Mesendoderm (in vitro differentiated cells): Measurements from ENCODE around the gene KCNJ12.

Experiments used
- DNase-seq: peaks from one replicate; pipeline ENCODE4 v3.0.0; 2013
- H2AK5ac ChIP-seq: 2 replicates; pipeline ENCODE4 v1.6.1; 2013; ENCODE audit warnings: low read length, inconsistent platforms
- H2BK120ac ChIP-seq: 2 replicates; pipeline ENCODE4 v1.6.1; 2013; ENCODE audit warnings: low read depth, mild to moderate bottlenecking, low read length, moderate library complexity, mixed read lengths
- H2BK15ac ChIP-seq: replicated peaks from 2 replicates; pipeline ENCODE4 v1.6.1; 2013; ENCODE audit warnings: low read depth, mild to moderate bottlenecking, moderate library complexity
- H2BK5ac ChIP-seq: 2 replicates; pipeline ENCODE4 v1.6.1; 2013; ENCODE audit warnings: low read length, inconsistent platforms
- H3K18ac ChIP-seq: 2 replicates; pipeline ENCODE4 v1.6.1; 2013; ENCODE audit warnings: mild to moderate bottlenecking, low read length, mixed read lengths
- H3K23ac ChIP-seq: one replicate; pipeline ENCODE4 v1.6.1; 2013; ENCODE audit warnings: low read length
- H3K27ac ChIP-seq: 2 replicates; pipeline ENCODE4 v1.5.1; 2013; ENCODE audit warnings: low read depth, mild to moderate bottlenecking, inconsistent platforms, low read length, moderate library complexity
- H3K27me3 ChIP-seq: 2 replicates; pipeline ENCODE4 v1.6.1; 2013; ENCODE audit warnings: low read length, control low read depth, mild to moderate bottlenecking, inconsistent platforms; ENCODE audit not compliant: insufficient read depth, poor library complexity
- H3K36me3 ChIP-seq: 2 replicates; pipeline ENCODE4 v1.6.1; 2013; ENCODE audit warnings: low read length, inconsistent platforms; ENCODE audit not compliant: control insufficient read depth, insufficient read depth
- H3K4ac ChIP-seq: one replicate; pipeline ENCODE4 v1.6.1; 2013; ENCODE audit warnings: low read depth, mild to moderate bottlenecking, low read length, moderate library complexity
- H3K4me1 ChIP-seq: 2 replicates; pipeline ENCODE4 v1.6.1; 2013; ENCODE audit warnings: low read depth, low read length, inconsistent platforms; ENCODE audit not compliant: control insufficient read depth
- H3K4me2 ChIP-seq: 2 replicates; pipeline ENCODE4 v1.6.1; 2013; ENCODE audit warnings: low read length
- H3K4me3 ChIP-seq: 2 replicates; pipeline ENCODE4 v1.5.1; 2013; ENCODE audit warnings: mild to moderate bottlenecking, low read length
- H3K56ac ChIP-seq: one replicate; pipeline ENCODE4 v1.6.1; 2013; ENCODE audit warnings: low read length
- H3K79me1 ChIP-seq: 2 replicates; pipeline ENCODE4 v1.6.1; 2013; ENCODE audit warnings: low read length, inconsistent platforms
- H3K79me2 ChIP-seq: 2 replicates; pipeline ENCODE4 v1.6.1; 2013; ENCODE audit warnings: mild to moderate bottlenecking, low read length; ENCODE audit not compliant: control insufficient read depth, insufficient read depth
- H3K9ac ChIP-seq: 2 replicates; pipeline ENCODE4 v1.6.1; 2013; ENCODE audit warnings: low read length, inconsistent platforms
- H4K5ac ChIP-seq: one replicate; pipeline ENCODE4 v1.6.1; 2013; ENCODE audit warnings: low read length
- H4K8ac ChIP-seq: one replicate; pipeline ENCODE4 v1.6.1; 2013; ENCODE audit warnings: low read depth, mild to moderate bottlenecking, control low read depth, low read length, moderate library complexity
- WGBS: extraction: QIAGEN DNeasy Blood & Tissue Kit; methylation state at CpG from one replicate; pipeline ENCODE4 v1.1.7; 2013; ENCODE audit warnings: low lambda C conversion rate, missing lambda C conversion rate; ENCODE audit not compliant: insufficient coverage; ENCODE audit errors: extremely low coverage; 5-methylcytosine and 5-hydroxymethylcytosine counted together

KCNJ12 gene

GRCh38 chr17:21351366-21352065 lies 24.6 kb upstream of the KCNJ12 start:
- no CpG with 5 or more reads among the region's 3 CpGs for WGBS

DNA sequence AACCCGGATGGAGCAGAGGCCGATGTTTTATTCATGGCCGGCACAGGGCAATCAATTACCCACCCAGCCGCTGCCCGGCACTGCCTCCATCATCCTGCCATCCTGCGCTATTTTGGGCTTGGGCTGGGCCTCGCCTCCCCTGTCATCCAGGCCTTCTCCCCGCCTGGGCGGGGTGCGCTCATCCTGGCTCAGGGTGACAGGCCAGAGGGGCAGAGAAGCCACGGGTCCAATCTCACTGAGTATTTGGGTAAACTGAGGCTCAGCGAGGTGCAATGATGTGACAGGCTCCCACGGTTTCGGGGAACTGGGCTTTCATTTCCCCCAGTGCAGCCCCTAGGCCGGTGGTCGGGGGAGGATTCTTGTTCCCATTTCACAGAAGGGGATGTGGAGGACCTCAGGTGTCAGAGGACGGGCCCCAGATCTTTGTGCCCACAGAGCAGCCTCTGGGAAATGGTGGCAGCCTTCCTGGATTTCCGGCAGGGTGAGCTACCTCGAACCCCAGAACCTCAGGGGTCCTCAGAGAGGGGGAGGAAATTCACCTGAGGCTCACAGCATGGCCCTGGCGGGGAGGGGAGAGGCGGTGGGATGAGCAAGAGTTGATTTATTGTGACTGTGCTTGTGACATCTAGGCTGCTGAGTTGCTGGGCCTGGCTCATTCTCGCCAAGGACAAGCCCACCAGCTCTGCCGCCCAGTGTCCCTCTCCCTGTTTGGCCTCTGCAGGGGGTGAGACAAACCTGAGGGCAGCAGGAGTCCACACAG lies 23.8 kb upstream of the KCNJ12 start:
- no peak overlapping the region for H4K5ac ChIP-seq
- no peak overlapping the region for H3K4me3 ChIP-seq
- no peaks in the 10 kb centered on the region for H3K79me1 ChIP-seq
- H2BK15ac ChIP-seq = no peak overlapping the region
- no peak overlapping the region for H2BK120ac ChIP-seq
- H3K27me3 ChIP-seq = no peaks in the 10 kb centered on the region
- no peak overlapping the region for H3K4me2 ChIP-seq
- no peaks in the 10 kb centered on the region for H3K79me2 ChIP-seq
- H3K56ac ChIP-seq = no peak overlapping the region
- no peaks in the 10 kb centered on the region for H3K4me1 ChIP-seq
- H3K27ac ChIP-seq = no peak overlapping the region
- no peak overlapping the region for H3K9ac ChIP-seq
- H2AK5ac ChIP-seq = no peak overlapping the region
- H2BK5ac ChIP-seq = no peak overlapping the region
- no peak overlapping the region for H3K18ac ChIP-seq
- no peak overlapping the region for H3K23ac ChIP-seq
- no CpG with 5 or more reads among the region's 23 CpGs for WGBS
- no peak for DNase-seq
- H4K8ac ChIP-seq = no peak overlapping the region
- H3K4ac ChIP-seq = no peak overlapping the region
- H3K36me3 ChIP-seq = no peaks in the 10 kb centered on the region

More at GRCh38 chr17:21351366-21352065, 24.6 kb upstream of the KCNJ12 start:
- Histone ChIP-seq H3K36me3 (no peaks in the 10 kb centered on the region), H3K79me1 (no peaks in the 10 kb centered on the region), H4K5ac (no peak overlapping the region), H3K4me1 (no peaks in the 10 kb centered on the region), H2BK15ac (no peak overlapping the region), H3K23ac (no peak overlapping the region), H2BK5ac (no peak overlapping the region), H2AK5ac (no peak overlapping the region), H3K4ac (no peak overlapping the region), H3K27me3 (no peaks in the 10 kb centered on the region), H3K4me3 (no peak overlapping the region), H3K9ac (no peak overlapping the region), H3K4me2 (no peak overlapping the region), H2BK120ac (no peak overlapping the region), H4K8ac (no peak overlapping the region), H3K18ac (no peak overlapping the region), H3K27ac (no peak overlapping the region), H3K56ac (no peak overlapping the region), H3K79me2 (no peaks in the 10 kb centered on the region)
- no peak for DNase-seq

DNA sequence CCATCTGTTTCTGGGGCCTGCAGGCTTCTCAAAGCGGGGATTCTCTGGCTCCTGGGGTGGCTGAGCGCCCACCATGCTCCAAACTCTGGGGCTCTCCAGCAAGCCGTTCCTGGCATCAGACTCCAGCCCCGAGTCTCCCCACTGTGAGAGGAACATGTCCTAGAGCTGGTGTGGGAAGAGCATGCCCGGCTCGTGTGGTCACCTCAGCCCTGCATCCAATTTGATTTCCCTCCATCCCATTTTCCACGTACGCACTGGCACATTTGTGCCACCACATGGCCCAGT lies 23.2 kb upstream of the KCNJ12 start:
- H3K56ac ChIP-seq = no peak overlapping the region
- no peak overlapping the region for H2BK120ac ChIP-seq
- H2BK15ac ChIP-seq = no peak overlapping the region
- no peak overlapping the region for H3K18ac ChIP-seq
- H4K5ac ChIP-seq = no peak overlapping the region
- H2AK5ac ChIP-seq = no peak overlapping the region
- no peaks in the 10 kb centered on the region for H3K4me1 ChIP-seq
- no peaks in the 10 kb centered on the region for H3K27me3 ChIP-seq
- no peak overlapping the region for H3K9ac ChIP-seq
- no peaks in the 10 kb centered on the region for H3K36me3 ChIP-seq
- H4K8ac ChIP-seq = no peak overlapping the region
- no peak overlapping the region for H3K4ac ChIP-seq
- H3K4me3 ChIP-seq = no peak overlapping the region
- no peak overlapping the region for H3K4me2 ChIP-seq
- H3K79me2 ChIP-seq = no peaks in the 10 kb centered on the region
- H3K79me1 ChIP-seq = no peaks in the 10 kb centered on the region
- DNase-seq = no peak
- H2BK5ac ChIP-seq = no peak overlapping the region
- no peak overlapping the region for H3K27ac ChIP-seq
- no peak overlapping the region for H3K23ac ChIP-seq
- WGBS = no CpG with 5 or more reads among the region's 8 CpGs

GRCh38 chr17:21353326-21354010 lies 22.7 kb upstream of the KCNJ12 start:
- H3K4ac ChIP-seq = no peak overlapping the region
- no peak overlapping the region for H3K18ac ChIP-seq
- no peaks in the 10 kb centered on the region for H3K27me3 ChIP-seq
- no peaks in the 10 kb centered on the region for H3K4me1 ChIP-seq
- no peak overlapping the region for H3K56ac ChIP-seq
- no peak overlapping the region for H2BK15ac ChIP-seq
- DNase-seq = no peak
- no peaks in the 10 kb centered on the region for H3K79me2 ChIP-seq
- H4K8ac ChIP-seq = no peak overlapping the region
- H3K4me3 ChIP-seq = no peak overlapping the region
- no peak overlapping the region for H3K4me2 ChIP-seq
- WGBS = no CpG with 5 or more reads among the region's 13 CpGs
- H4K5ac ChIP-seq = no peak overlapping the region
- H2BK5ac ChIP-seq = no peak overlapping the region
- H3K36me3 ChIP-seq = no peaks in the 10 kb centered on the region
- H3K23ac ChIP-seq = no peak overlapping the region
- no peak overlapping the region for H3K27ac ChIP-seq
- H2BK120ac ChIP-seq = no peak overlapping the region
- no peaks in the 10 kb centered on the region for H3K79me1 ChIP-seq
- H2AK5ac ChIP-seq = no peak overlapping the region
- H3K9ac ChIP-seq = no peak overlapping the region

- H3K27ac ChIP-seq = no peak overlapping the region
- H4K8ac ChIP-seq = no peak overlapping the region
- no peak overlapping the region for H2AK5ac ChIP-seq
- H3K56ac ChIP-seq = no peak overlapping the region
- H3K23ac ChIP-seq = no peak overlapping the region
- DNase-seq = no peak
- H3K9ac ChIP-seq = no peak overlapping the region
- WGBS = no CpG with 5 or more reads among the region's 13 CpGs
- no peaks in the 10 kb centered on the region for H3K36me3 ChIP-seq
- no peak overlapping the region for H2BK15ac ChIP-seq
- H2BK5ac ChIP-seq = no peak overlapping the region
- no peaks in the 10 kb centered on the region for H3K27me3 ChIP-seq
- H3K79me1 ChIP-seq = no peaks in the 10 kb centered on the region
- H3K4me2 ChIP-seq = no peak overlapping the region
- H3K79me2 ChIP-seq = no peaks in the 10 kb centered on the region
- peaks cover 2% of the 10 kb centered on the region for H3K4me1 ChIP-seq
- H3K4ac ChIP-seq = no peak overlapping the region
- H3K4me3 ChIP-seq = no peak overlapping the region
- no peak overlapping the region for H2BK120ac ChIP-seq
- no peak overlapping the region for H4K5ac ChIP-seq
- no peak overlapping the region for H3K18ac ChIP-seq
Measured at GRCh38 chr17:21354796-21355385, 21.3 kb upstream of the KCNJ12 start.
